Activated T-helper 17 cell treated with anti-CD3 and anti-CD28 coated beads, Interleukin-2, amount 50 U/mL, for 72 hours (primary cell): Measurements from ENCODE around the gene ZNF385A. TPM values are rescaled to one million over a fixed set of nuclear protein-coding genes. Genes with fewer than 3 reads are reported as not detected.
A peak's percentile ranks its signal among the peaks of the same experiment; 100 is the strongest.

ENCODE experiments used
- ATAC-seq: fragments of 150-1000 bp; cut with Tn5 transposase; replicated peaks from 2 replicates; pipeline ENCODE4 v1.10.0; 2021; ENCODE audit warnings: mild to moderate bottlenecking, moderate library complexity
- H3K27ac Mint-ChIP-seq: one replicate; pipeline ENCODE4 v1.8.0; 2022; ENCODE audit warnings: mixed read lengths
- H3K27me3 Mint-ChIP-seq: one replicate; pipeline ENCODE4 v1.8.0; 2022; ENCODE audit warnings: mixed read lengths
- H3K36me3 Mint-ChIP-seq: one replicate; pipeline ENCODE4 v1.8.0; 2022; ENCODE audit warnings: low read depth, mild to moderate bottlenecking, mixed read lengths
- H3K4me1 Mint-ChIP-seq: one replicate; pipeline ENCODE4 v1.8.0; 2022; ENCODE audit warnings: mixed read lengths
- H3K4me3 Mint-ChIP-seq: one replicate; pipeline ENCODE4 v1.8.0; 2022; ENCODE audit warnings: mild to moderate bottlenecking, mixed read lengths
- H3K9me3 Mint-ChIP-seq: one replicate; pipeline ENCODE4 v1.8.0; 2022; ENCODE audit warnings: mixed read lengths
- total RNA-seq, 2 donors: library from RNA; stranded (reverse); gene quantifications; one replicate each; pipeline ENCODE4 v1.2.3, GENCODE V29; 2022

Gene ZNF385A
- total RNA-seq, 2 donors from 2014 or later, result 0.48 to 2.6 TPM

DNA sequence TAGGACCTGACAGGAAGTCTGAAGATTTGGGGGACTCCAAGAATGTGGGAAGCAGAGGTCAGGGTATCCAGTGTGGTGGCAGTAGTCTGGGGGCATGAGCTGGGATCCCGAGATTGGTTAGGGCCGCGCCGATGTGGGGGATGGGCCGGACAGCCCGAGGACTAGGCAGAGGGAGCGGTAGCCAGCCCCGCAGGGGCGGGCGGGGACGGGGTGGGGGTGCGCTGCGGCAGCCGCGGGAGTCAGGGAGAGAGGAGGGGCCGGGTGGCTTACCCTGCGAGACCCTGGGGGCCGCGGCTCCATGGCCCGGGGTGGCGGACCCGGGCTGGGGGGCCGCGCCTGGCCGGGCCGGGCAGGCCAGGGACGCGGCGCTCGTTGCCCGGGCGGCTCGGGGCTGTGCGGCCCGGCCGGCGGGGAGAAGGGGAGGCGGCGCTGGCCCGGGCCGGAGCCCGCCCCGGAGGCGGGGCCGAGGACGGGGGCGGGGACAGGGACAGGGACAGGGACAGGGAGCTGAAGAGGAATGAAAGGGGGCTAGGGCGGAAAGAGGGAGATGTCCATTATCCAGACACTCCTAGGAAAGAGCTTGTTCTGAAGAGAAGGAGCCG is 5.6 kb downstream of the ZNF385A start:
- H3K36me3 Mint-ChIP-seq, result no peaks in the 10 kb centered on the region
- H3K4me3 Mint-ChIP-seq, result peak overlapping the region; percentile 49
- peaks cover 4% of the 10 kb centered on the region for H3K4me1 Mint-ChIP-seq
- H3K27me3 Mint-ChIP-seq, result no peaks in the 10 kb centered on the region
- ATAC-seq, result peak; percentile 31
- H3K27ac Mint-ChIP-seq, result no peak overlapping the region
- no peaks in the 10 kb centered on the region for H3K9me3 Mint-ChIP-seq

DNA sequence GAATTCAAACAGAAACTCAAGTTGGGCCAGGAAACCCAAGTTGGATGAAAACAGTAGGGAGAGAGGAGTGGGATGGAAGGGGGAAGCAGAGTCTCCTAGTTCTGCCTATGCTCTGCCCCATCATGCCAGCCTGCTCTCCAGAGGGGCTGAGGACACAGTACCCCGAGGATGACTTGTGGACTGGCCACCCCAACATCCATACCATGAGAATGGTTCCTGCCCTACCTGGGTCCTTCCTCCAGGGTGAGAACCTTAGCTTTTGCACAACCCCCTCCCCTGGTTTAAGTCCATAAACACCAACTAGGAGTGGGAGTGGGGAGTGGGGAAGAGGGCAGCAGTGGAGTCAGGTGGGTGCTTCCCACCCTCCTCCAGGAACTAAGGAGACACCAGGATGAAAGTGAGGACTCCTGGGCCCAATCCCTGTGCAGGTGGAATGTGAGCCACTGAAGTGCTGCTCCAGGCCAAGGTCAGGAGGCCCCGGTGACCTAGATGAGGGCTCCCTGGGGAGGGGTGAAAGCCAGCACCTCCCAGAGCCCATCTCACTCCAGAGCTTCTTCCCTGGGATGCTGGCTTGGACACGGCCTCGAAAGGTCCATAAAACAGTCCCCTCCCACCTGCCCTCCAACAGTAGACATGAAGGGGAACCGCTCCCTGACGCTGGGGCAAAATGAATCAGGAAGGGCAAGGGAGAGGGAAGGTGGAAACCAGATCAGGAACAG is 6.6 kb downstream of the ZNF385A start:
- no peaks in the 10 kb centered on the region for H3K27me3 Mint-ChIP-seq
- H3K9me3 Mint-ChIP-seq, result no peaks in the 10 kb centered on the region
- no peak for ATAC-seq
- H3K4me1 Mint-ChIP-seq, result peaks cover 4% of the 10 kb centered on the region
- H3K27ac Mint-ChIP-seq, result no peak overlapping the region
- no peak overlapping the region for H3K4me3 Mint-ChIP-seq
- no peaks in the 10 kb centered on the region for H3K36me3 Mint-ChIP-seq

DNA sequence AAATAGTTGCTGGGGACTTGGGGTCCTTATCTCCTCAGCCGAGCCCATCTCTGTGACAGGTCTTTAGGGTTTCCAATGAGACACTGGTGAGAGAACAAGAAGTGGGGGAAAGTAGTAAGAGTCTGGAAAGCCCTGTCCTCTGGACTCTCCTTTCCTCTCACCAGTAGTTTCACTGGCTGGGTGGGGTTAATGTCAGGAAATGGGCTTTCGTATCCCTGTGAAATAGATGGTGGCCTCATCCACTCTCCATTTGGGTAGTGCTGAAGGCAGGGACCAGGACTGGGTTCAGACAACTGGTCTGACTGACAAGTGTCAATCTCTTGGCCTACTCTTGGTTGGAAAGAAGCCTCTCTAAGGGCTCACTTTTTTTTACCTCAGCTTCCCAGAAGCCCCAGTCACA is 7.5 kb downstream of the ZNF385A start:
- no peak overlapping the region for H3K4me3 Mint-ChIP-seq
- no peaks in the 10 kb centered on the region for H3K27me3 Mint-ChIP-seq
- no peaks in the 10 kb centered on the region for H3K9me3 Mint-ChIP-seq
- no peak overlapping the region for H3K27ac Mint-ChIP-seq
- peaks cover 4% of the 10 kb centered on the region for H3K4me1 Mint-ChIP-seq
- ATAC-seq, result no peak
- no peaks in the 10 kb centered on the region for H3K36me3 Mint-ChIP-seq

DNA sequence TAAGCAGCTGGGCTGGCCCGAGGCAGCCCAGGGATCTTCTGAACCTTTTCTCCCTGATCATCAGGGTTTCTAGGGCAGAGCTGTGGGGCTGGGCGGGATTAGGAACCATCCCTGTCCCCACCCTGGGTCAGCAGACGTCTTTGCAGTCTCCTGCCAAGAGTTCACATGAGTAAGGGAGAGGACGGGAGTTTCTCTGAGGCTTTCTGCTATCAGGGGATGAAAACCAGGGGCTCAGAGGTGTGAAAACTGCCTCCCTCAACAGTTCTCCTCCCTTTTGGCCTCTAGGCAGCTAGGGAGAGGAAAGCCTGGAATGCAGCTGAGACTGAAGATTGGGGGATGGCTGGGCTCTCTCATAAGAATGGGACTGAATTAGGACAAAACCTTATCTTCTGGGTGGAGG is 7.9 kb downstream of the ZNF385A start:
- Mint-ChIP-seq H3K27me3 (no peaks in the 10 kb centered on the region), H3K36me3 (no peaks in the 10 kb centered on the region), H3K4me1 (peaks cover 4% of the 10 kb centered on the region), H3K4me3 (no peak overlapping the region), H3K27ac (peak overlapping the region; percentile 11), H3K9me3 (no peaks in the 10 kb centered on the region)
- ATAC-seq, result no peak

DNA sequence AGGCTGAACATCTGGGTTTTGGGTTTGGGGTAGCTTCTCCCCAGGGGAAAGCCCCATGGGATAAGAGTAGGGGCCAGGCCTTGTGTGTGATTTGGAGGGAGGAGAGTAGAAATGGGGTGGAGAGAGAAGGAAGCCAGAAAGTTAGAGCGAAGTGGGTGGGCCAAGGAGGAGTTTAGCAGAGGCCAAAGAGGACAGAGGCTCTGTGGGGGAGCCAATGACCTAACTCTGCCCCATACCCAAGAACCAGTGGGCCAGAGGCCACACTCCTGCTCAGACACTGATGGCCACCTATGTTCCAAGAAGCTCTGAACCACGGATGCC is 9.3 kb downstream of the ZNF385A start:
- no peaks in the 10 kb centered on the region for H3K36me3 Mint-ChIP-seq
- ATAC-seq, result no peak
- no peaks in the 10 kb centered on the region for H3K27me3 Mint-ChIP-seq
- H3K27ac Mint-ChIP-seq, result peak overlapping the region; percentile 11
- H3K4me3 Mint-ChIP-seq, result no peak overlapping the region
- H3K4me1 Mint-ChIP-seq, result peaks cover 4% of the 10 kb centered on the region
- no peaks in the 10 kb centered on the region for H3K9me3 Mint-ChIP-seq

DNA sequence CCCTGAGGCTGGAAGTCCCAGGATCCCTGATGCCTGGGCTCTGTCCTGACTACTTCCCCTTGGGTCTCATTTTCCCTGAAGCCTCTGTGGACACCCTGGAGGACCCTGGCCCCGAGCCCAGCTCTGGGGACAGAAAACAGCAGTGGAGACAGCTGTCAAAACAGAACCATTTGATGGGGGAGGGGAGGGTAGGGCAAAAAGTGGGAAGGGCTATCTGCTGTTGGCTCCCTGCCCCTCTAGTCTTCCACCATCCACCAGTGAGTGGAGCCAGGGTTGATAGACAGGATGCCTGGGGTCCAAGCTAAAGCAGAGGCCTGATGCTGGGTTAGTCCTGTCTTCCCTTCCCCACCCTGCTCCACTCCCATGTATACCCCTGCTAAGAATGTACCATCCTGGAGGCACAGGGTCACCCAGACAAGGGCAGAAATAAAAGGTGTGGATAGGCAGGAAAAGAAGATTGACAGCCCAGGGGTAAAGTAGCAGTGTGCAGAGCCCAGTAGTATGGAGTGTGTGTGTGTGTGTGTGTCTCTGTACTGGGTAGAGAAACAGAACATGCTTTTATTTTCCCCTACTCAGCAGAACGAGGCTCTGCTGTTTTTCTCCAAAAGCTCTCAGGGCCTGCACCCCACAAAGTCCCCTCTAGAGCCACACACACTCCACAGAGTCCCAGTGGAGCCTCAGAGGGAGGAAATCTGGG is 9.8 kb downstream of the ZNF385A start:
- Mint-ChIP-seq H3K9me3 (no peaks in the 10 kb centered on the region), H3K36me3 (no peaks in the 10 kb centered on the region), H3K4me3 (no peak overlapping the region), H3K27me3 (no peaks in the 10 kb centered on the region), H3K27ac (peak overlapping the region; percentile 11), H3K4me1 (peaks cover 4% of the 10 kb centered on the region)
- no peak for ATAC-seq

DNA sequence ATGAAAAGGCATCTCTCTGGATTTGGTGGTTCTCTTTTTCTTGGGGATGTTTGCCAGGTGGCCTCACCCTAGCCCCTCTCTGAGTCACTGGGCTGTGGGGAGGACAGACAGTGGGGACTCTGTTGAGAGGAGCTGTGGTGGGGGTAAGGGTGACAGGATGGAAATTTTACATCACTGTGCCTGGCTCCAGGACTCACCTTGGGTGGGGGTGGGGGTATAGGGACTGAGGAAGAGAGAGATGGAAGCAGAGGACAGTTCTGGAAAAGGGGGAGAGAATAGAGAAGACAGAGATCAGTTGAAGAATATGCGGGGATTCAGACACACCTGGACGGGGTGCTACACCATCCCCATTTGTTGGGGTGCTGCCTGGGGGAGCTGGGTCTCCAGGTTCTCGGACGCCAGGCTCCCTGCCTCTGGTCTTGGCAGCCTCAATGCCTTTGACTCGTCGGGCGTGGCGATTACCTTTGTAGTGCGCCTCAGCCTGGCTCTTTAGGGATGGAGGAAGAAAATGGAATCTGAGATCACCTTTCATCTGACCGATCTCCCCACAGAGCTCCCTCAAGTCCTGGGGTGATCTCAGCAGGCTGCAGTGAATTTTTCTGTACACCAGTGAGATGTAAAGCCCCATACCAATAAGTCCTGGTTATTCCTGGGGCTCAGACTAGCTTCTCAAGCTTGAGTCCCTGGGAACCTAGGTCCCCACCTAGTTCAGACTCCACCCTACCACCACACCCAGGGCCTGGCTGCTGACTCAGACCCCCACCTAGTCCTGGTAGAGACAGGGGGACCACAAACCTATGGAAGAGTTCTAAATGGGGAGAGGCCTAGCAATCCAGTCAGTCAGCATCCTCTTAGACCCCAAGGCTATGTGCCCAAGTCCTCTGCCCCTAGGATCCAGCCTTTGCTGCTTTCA is 10.6 kb downstream of the ZNF385A start:
- Mint-ChIP-seq H3K4me3 (no peak overlapping the region), H3K9me3 (no peaks in the 10 kb centered on the region), H3K4me1 (peaks cover 5% of the 10 kb centered on the region), H3K36me3 (no peaks in the 10 kb centered on the region), H3K27me3 (no peaks in the 10 kb centered on the region), H3K27ac (peak overlapping the region; percentile 6)
- peak; percentile 40 for ATAC-seq

DNA sequence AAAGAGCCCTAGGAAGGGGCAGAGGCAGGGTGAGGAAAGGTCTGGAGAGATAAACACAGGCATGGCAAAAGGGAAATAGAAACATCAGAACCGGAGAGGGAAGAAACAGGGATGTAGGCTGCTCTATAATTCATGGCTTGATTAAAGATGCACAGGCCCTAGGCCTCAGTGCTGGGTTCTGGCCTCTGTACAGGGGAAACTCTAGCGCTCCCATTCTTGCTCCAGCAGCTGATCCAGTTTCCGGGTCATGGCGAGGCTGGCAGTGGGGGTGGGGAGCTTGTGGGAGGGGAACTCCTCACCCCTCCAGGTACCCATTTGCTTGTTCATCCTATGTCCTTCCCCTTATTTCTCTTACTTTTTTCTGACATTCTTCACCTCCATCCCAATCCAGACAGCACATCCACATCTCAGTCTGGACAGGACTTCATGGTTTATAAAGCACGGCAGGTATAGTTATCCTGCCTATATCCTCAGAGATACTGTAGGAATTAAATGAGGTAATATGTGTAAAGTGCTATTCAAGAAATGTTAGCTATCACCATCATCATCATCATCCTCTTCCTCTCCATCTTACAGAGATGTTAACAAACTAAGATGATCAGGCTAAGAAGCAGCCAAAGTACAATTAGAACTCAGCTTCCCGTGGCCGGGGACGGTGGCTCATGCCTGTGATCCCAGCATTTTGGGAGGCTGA is 12.3 kb downstream of the ZNF385A start:
- Mint-ChIP-seq H3K27me3 (no peaks in the 10 kb centered on the region), H3K36me3 (no peaks in the 10 kb centered on the region), H3K4me3 (no peak overlapping the region), H3K27ac (peak overlapping the region; percentile 78), H3K9me3 (no peaks in the 10 kb centered on the region), H3K4me1 (peaks cover 10% of the 10 kb centered on the region)
- no peak for ATAC-seq

DNA sequence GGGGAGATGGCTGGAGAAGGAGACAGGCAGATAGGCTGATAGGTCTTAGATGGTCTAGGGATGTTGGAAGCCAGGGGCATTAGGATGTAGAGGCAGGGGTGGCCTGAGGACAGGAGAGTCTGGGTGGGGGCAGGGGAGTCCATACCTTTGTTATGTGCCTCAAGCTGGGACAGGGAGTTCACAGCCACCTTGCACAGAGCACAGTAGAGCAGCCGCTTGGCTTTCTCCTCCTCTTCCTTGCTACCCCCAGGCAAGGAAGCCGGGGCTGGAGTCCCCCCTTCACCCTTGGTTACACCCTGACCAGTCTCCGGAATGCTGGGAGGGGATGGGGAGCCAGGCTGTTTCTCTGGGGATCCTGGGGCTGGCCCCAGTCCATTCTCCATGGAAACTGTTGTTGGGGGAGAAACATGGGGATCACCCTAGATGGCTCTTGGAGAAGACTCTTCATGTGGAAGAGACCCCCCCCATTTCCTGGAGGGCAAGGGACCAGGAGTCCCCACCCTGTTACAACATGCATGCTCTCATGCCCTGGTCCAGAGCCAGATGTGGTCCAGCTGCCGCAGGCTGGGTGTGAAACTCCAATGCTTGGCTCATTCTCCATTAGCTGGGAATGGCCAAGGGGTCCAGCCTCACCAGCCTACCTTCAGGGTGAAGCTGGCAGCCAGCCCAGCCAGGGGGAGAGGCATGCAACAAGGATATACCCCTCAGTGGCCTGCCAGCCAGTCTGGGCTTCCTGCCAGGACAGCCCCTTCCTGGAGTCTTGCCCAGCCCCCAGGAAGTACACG is 13.0 kb downstream of the ZNF385A start:
- no peaks in the 10 kb centered on the region for H3K27me3 Mint-ChIP-seq
- no peaks in the 10 kb centered on the region for H3K9me3 Mint-ChIP-seq
- no peaks in the 10 kb centered on the region for H3K36me3 Mint-ChIP-seq
- H3K27ac Mint-ChIP-seq, result peak overlapping the region; percentile 78
- H3K4me1 Mint-ChIP-seq, result peaks cover 10% of the 10 kb centered on the region
- no peak for ATAC-seq
- H3K4me3 Mint-ChIP-seq, result no peak overlapping the region

DNA sequence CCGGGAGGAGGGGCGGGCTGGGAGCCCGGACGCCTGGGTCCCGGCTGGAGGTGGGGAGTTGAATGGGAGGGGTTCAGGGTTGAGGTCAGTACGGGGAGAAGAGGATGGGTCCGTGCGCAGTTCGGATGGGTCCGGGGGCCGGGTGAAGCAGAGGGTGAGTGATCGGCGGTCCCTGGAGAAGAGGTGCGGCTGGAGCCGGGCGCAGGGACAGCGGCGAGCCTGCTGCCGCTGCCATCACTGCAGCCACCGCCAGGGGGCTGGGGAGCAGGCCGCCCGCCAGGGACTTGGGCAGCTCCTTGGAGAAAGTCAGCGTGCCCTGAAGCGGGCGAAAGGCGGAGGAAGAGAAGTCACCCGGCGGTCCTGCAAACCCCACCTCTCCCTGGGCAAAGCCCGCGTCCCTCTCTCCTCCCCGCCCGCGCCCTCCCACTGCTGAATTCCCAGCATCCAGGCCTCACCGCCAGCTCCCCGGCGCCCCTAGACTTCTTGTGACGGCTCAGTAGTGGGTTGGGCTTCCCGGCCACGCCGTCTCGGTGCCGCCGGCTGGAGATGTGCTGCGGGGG is 14.3 kb downstream of the ZNF385A start:
- Mint-ChIP-seq H3K4me1 (peaks cover 10% of the 10 kb centered on the region), H3K27me3 (no peaks in the 10 kb centered on the region), H3K27ac (no peak overlapping the region), H3K36me3 (no peaks in the 10 kb centered on the region), H3K4me3 (no peak overlapping the region), H3K9me3 (no peaks in the 10 kb centered on the region)
- peak; percentile 25 for ATAC-seq

DNA sequence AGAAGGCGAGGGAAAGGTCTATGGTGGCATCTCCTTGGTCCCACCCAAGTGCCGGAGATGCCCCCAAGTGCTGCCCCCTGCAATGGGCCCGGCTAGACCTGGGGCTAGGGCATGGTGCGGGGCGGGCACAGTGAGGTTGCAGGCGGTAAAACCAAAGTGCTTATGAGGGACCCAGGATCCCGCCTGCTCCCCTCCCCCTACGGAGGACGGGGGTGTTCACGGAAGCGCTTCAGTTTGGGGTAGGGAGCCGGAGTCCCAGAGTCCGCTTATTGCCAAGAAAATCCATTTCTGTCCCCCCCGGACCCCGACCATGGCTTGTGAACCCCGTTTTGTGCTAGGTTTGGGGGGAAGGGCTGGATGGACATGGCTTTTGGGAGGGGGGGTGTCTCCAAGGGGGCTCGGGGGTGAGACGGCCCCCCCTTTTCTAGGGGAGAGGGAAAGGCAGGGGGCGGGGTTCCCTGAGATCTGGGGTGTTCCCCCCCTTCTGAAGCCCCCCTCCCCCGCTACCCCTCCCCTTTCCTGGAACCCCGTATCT is 14.9 kb downstream of the ZNF385A start:
- Mint-ChIP-seq H3K27ac (no peak overlapping the region), H3K4me1 (peaks cover 14% of the 10 kb centered on the region), H3K9me3 (no peaks in the 10 kb centered on the region), H3K27me3 (no peaks in the 10 kb centered on the region), H3K4me3 (peak overlapping the region; percentile 40), H3K36me3 (no peaks in the 10 kb centered on the region)
- ATAC-seq, result no peak

DNA sequence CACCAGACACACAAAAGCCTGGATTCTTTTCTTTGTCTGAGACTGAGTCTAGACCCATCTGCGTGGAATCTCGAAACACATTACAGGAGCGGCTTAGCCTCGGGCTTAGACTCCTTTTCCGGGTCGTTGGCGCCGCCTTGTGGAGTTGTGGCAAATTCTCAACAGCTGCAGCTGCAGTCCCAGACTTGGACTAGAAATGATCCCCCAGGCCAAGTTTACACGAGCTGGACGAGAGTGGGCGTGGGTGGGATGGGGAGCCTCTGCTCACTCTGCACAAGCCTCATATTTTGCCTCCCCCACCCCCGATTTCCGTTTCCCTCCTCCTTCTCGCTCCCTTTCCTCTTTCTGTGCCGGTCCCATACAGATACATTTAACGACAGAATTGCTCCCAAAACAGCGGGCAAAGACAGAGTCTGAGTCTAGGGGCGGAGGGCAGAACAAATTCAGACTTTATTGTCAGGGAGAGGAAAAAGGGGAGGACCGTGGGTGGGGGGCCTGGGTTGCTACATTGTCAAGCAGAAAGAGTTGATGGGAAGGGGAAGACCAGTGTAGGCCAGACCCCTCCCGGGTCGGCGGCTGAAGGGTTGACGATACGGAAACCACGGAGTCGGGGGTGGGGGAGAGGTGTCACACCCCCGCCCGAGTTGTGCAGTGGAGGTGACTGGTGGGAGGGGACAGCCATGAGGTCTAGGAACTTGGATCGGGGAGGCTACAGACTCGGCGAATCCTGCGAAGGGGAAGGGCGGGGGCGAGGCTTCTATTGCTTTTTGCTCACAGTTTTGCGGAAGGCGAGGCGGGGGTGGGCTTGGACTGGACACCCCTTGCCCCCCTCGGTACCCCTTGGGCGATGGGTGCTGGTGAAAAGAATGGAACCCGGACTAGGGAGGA is 15.6 kb downstream of the ZNF385A start:
- H3K36me3 Mint-ChIP-seq, result no peaks in the 10 kb centered on the region
- H3K9me3 Mint-ChIP-seq, result no peaks in the 10 kb centered on the region
- H3K27me3 Mint-ChIP-seq, result no peaks in the 10 kb centered on the region
- H3K4me3 Mint-ChIP-seq, result peak overlapping the region; percentile 40
- H3K27ac Mint-ChIP-seq, result peak overlapping the region; percentile 28
- peak; percentile 74 for ATAC-seq
- peaks cover 21% of the 10 kb centered on the region for H3K4me1 Mint-ChIP-seq
